BJ (cell line): Measurements from ENCODE around the gene POLDIP3. TPM values are rescaled to one million over a fixed set of nuclear protein-coding genes. Genes with fewer than 3 reads are reported as not detected.

ENCODE experiments used
- CTCF ChIA-PET: fragments of 350-600 bp; formaldehyde crosslinking; extraction: SDS; loops from one replicate; lab custom pipeline; 2021; ENCODE audit warnings: antibody characterized with exemption, inconsistent platforms; lab: Yijun Ruan, JAX
- POLR2A ChIA-PET: fragments of 300-600 bp; sonication (Branson Sonifier 250); formaldehyde crosslinking; extraction: SDS; loops from one replicate; lab custom pipeline; 2021; ENCODE audit warnings: antibody characterized with exemption; lab: Charles Lee
- DNase-seq: peaks from one replicate; pipeline ENCODE4 v3.0.0-alpha.2; 2011; ENCODE audit warnings: low read depth
- H3K27me3 ChIP-seq: 2 replicates; pipeline ENCODE4 v1.6.0; 2011; ENCODE audit warnings: low read length; ENCODE audit not compliant: control insufficient read depth, insufficient read depth
- H3K36me3 ChIP-seq: 2 replicates; pipeline ENCODE4 v1.5.1; 2011; ENCODE audit warnings: low read length; ENCODE audit not compliant: control insufficient read depth, insufficient read depth
- H3K4me3 ChIP-seq: 2 replicates; pipeline ENCODE4 v1.5.1; 2011; ENCODE audit warnings: low read depth, mild to moderate bottlenecking, control low read depth, low read length
- polyA plus RNA-seq: library from polyadenylated mRNA; depleted of rRNA; stranded (reverse); fragments of >200 nt; gene quantifications from 2 replicates; pipeline ENCODE4 v1.2.3, GENCODE V29; 2011
- TF ChIP-seq, protein P1 (sequence below): IDR thresholded peaks from 2 replicates; pipeline ENCODE4 v1.5.1; 2011; ENCODE audit warnings: low read depth, mild to moderate bottlenecking, control low read depth, inconsistent platforms, low read length, moderate library complexity; ENCODE audit not compliant: insufficient read depth

POLDIP3 gene
- polyA plus RNA-seq, 1 experiment, result 54.3 TPM

- ChIA-PET CTCF (no interaction called here), POLR2A (no interaction called here)
- H3K36me3 ChIP-seq, result peaks cover 59% of the 10 kb centered on the region
Observed at GRCh38 chr22:42626951-42627625, 12.4 kb upstream of the POLDIP3 start.

GRCh38 chr22:42626431-42626830 is 11.7 kb upstream of the POLDIP3 start:
- H3K27me3 ChIP-seq, result no peaks in the 10 kb centered on the region
- TF ChIP-seq, protein P1, sequence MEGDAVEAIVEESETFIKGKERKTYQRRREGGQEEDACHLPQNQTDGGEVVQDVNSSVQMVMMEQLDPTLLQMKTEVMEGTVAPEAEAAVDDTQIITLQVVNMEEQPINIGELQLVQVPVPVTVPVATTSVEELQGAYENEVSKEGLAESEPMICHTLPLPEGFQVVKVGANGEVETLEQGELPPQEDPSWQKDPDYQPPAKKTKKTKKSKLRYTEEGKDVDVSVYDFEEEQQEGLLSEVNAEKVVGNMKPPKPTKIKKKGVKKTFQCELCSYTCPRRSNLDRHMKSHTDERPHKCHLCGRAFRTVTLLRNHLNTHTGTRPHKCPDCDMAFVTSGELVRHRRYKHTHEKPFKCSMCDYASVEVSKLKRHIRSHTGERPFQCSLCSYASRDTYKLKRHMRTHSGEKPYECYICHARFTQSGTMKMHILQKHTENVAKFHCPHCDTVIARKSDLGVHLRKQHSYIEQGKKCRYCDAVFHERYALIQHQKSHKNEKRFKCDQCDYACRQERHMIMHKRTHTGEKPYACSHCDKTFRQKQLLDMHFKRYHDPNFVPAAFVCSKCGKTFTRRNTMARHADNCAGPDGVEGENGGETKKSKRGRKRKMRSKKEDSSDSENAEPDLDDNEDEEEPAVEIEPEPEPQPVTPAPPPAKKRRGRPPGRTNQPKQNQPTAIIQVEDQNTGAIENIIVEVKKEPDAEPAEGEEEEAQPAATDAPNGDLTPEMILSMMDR, result no peak
- no peak for DNase-seq
- no peak overlapping the region for H3K4me3 ChIP-seq
- ChIA-PET POLR2A (no interaction called here), CTCF (no interaction called here)
- H3K36me3 ChIP-seq, result peaks cover 56% of the 10 kb centered on the region

More at GRCh38 chr22:42626951-42627625, 12.4 kb upstream of the POLDIP3 start:
- TF ChIP-seq, protein P1, result no peak
- H3K4me3 ChIP-seq, result no peak overlapping the region
- no peaks in the 10 kb centered on the region for H3K27me3 ChIP-seq
- no peak for DNase-seq

- ChIA-PET POLR2A (interaction anchor here (0.8 kb wide), 1 partner anchor 208 kb away, joined by 3 read pairs; no protein-coding TSS in a partner anchor), CTCF (no interaction called here)
- Histone ChIP-seq H3K27me3 (no peaks in the 10 kb centered on the region), H3K36me3 (peaks cover 48% of the 10 kb centered on the region), H3K4me3 (no peak overlapping the region)
- TF ChIP-seq, protein P1, result no peak
- DNase-seq, result no peak
Observed at GRCh38 chr22:42625416-42625815, 10.7 kb upstream of the POLDIP3 start.

DNA sequence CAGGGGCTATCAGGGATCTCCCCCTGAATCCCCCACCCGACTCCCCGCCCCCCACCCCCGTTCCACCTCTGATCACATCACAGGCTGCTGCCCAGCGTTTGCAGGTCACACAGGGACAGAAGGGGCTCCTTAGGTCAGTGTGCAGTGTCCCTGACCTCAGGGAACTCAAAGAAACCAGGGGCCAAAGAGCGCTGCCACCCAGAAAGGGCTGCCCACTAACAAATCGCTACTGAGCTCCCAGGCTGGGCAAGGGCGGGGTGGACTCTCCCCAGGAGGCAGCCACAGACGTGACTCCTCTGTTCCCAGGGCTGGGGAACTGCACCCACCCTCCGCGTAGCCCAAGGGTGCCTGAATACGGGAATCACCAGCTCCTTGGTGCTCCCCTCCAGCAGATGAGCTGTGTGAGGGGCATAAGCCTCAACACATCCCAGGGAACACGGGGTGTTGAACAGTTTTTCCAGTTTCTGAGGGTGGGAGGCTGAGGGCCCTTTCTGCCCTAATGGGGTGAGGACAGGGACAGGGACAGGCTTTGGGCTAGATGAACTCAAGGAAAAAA is 9.9 kb upstream of the POLDIP3 start:
- Histone ChIP-seq H3K36me3 (peaks cover 54% of the 10 kb centered on the region), H3K27me3 (no peaks in the 10 kb centered on the region), H3K4me3 (no peak overlapping the region)
- DNase-seq, result no peak
- CTCF ChIA-PET, result no interaction called here
- POLR2A ChIA-PET, result interaction anchor here (0.8 kb wide), 1 partner anchor 209 kb away, joined by 3 read pairs; no protein-coding TSS in a partner anchor
- TF ChIP-seq, protein P1, result no peak

- peaks cover 56% of the 10 kb centered on the region for H3K36me3 ChIP-seq
- ChIA-PET CTCF (interaction anchor here (1.2 to 3.8 kb wide), 3 partner anchors 8 to 157 kb away, joined by 4 to 24 read pairs (median 4); no protein-coding TSS in a partner anchor), POLR2A (no interaction called here)
- no peaks in the 10 kb centered on the region for H3K27me3 ChIP-seq
- no peak overlapping the region for H3K4me3 ChIP-seq
- TF ChIP-seq, protein P1, result no peak
- DNase-seq, result no peak
Observed at GRCh38 chr22:42623756-42624441, 9.2 kb upstream of the POLDIP3 start.
